Measurements from ENCODE around the gene MAL. TPM values are rescaled to one million over a fixed set of nuclear protein-coding genes. Genes with fewer than 3 reads are reported as not detected.

The MAL gene
- total RNA-seq, 1 donor from 2014 or later = 21.2 TPM

- ATAC-seq (peak; percentile 62), DNase-seq (no peak)
Observed at GRCh38 chr2:95018861-95019550, 6.5 kb upstream of the MAL start.

GRCh38 chr2:95019572-95019971, 5.9 kb upstream of the MAL start:
- DNase-seq = no peak
- TF ChIP-seq, protein P1, sequence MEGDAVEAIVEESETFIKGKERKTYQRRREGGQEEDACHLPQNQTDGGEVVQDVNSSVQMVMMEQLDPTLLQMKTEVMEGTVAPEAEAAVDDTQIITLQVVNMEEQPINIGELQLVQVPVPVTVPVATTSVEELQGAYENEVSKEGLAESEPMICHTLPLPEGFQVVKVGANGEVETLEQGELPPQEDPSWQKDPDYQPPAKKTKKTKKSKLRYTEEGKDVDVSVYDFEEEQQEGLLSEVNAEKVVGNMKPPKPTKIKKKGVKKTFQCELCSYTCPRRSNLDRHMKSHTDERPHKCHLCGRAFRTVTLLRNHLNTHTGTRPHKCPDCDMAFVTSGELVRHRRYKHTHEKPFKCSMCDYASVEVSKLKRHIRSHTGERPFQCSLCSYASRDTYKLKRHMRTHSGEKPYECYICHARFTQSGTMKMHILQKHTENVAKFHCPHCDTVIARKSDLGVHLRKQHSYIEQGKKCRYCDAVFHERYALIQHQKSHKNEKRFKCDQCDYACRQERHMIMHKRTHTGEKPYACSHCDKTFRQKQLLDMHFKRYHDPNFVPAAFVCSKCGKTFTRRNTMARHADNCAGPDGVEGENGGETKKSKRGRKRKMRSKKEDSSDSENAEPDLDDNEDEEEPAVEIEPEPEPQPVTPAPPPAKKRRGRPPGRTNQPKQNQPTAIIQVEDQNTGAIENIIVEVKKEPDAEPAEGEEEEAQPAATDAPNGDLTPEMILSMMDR (IDR thresholded peaks at IDR 0.05) = no peak
- Histone ChIP-seq H3K27me3 (peaks cover 6% of the 10 kb centered on the region), H3K4me3 (no peak overlapping the region), H3K27ac (no peak overlapping the region), H3K9me3 (no peaks in the 10 kb centered on the region), H3K36me3 (no peaks in the 10 kb centered on the region), H3K4me1 (no peaks in the 10 kb centered on the region)
- intact Hi-C loops (cut with DNase I) = no loop called here
- no peak for ATAC-seq

More at GRCh38 chr2:95018861-95019550, 6.5 kb upstream of the MAL start:
- H3K27me3 ChIP-seq = peaks cover under 1% of the 10 kb centered on the region
- no peaks in the 10 kb centered on the region for H3K36me3 ChIP-seq
- TF ChIP-seq, protein P1 (IDR thresholded peaks at IDR 0.05) = no peak
- no peak overlapping the region for H3K4me3 ChIP-seq
- intact Hi-C loops (cut with DNase I) = no loop called here
- H3K4me1 ChIP-seq = no peaks in the 10 kb centered on the region
- no peaks in the 10 kb centered on the region for H3K9me3 ChIP-seq
- H3K27ac ChIP-seq = no peak overlapping the region

GRCh38 chr2:95020275-95021022, 5.1 kb upstream of the MAL start:
- Histone ChIP-seq H3K36me3 (no peaks in the 10 kb centered on the region), H3K27ac (no peak overlapping the region), H3K9me3 (no peaks in the 10 kb centered on the region), H3K4me1 (no peaks in the 10 kb centered on the region), H3K4me3 (no peak overlapping the region), H3K27me3 (peaks cover 15% of the 10 kb centered on the region)
- DNase-seq (no peak), ATAC-seq (no peak)
- TF ChIP-seq, protein P1 (IDR thresholded peaks at IDR 0.05) = no peak
- intact Hi-C loops (cut with DNase I) = no loop called here

GRCh38 chr2:95021023-95021416, 4.5 kb upstream of the MAL start:
- no peak for ATAC-seq
- H3K27ac ChIP-seq = no peak overlapping the region
- intact Hi-C loops (cut with DNase I) = no loop called here

DNA sequence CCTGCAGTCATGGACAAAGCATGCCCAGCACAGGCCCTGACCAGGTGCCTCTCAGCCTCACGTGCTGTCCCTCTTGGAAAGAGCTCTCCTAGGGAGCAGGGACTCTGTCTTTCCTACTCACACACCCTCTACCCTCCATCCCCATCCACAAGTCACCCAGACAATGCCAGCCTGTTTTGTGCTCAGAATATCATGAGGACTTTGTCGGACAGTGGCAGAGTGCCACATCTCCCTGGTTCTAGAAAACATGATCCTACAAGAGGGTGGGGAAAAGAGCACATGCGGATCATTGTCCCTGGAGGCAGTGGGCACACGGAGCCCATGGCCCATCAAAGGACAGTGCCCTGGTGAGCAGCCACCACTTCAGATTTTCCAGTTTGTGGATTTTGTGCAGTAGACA, 3.7 kb upstream of the MAL start:
- Histone ChIP-seq H3K36me3 (no peaks in the 10 kb centered on the region), H3K4me1 (peaks cover 4% of the 10 kb centered on the region), H3K9me3 (no peaks in the 10 kb centered on the region), H3K4me3 (no peak overlapping the region), H3K27me3 (peaks cover 29% of the 10 kb centered on the region), H3K27ac (no peak overlapping the region)
- intact Hi-C loops (cut with DNase I) = no loop called here
- DNase-seq (no peak), ATAC-seq (no peak)
- TF ChIP-seq, protein P1 (IDR thresholded peaks at IDR 0.05) = no peak

More at GRCh38 chr2:95021023-95021416, 4.5 kb upstream of the MAL start:
- H3K4me3 ChIP-seq = no peak overlapping the region
- peaks cover 21% of the 10 kb centered on the region for H3K27me3 ChIP-seq
- peaks cover 4% of the 10 kb centered on the region for H3K4me1 ChIP-seq
- no peaks in the 10 kb centered on the region for H3K9me3 ChIP-seq
- TF ChIP-seq, protein P1 (IDR thresholded peaks at IDR 0.05) = no peak
- no peaks in the 10 kb centered on the region for H3K36me3 ChIP-seq
- DNase-seq = no peak
